Hepatocyte (in vitro differentiated cells): ENCODE data around the gene ZBTB16. TPM values are rescaled to one million over a fixed set of nuclear protein-coding genes. Genes with fewer than 3 reads are reported as not detected.

Source experiments
- DNase-seq: peaks from one replicate; pipeline ENCODE4 v3.0.0-alpha.2; 2016; ENCODE audit warnings: low spot score
- H2AFZ ChIP-seq: fragments of 200-600 bp; sonication (generic); 2 replicates; pipeline ENCODE4 v1.6.0; 2016; ENCODE audit warnings: antibody characterized with exemption, mild to moderate bottlenecking
- H3K27ac ChIP-seq: fragments of 200-600 bp; sonication (generic); 2 replicates; pipeline ENCODE4 v1.5.1; 2016; ENCODE audit warnings: mild to moderate bottlenecking
- H3K27me3 ChIP-seq: fragments of 200-600 bp; sonication (generic); 2 replicates; pipeline ENCODE4 v1.6.1; 2016
- H3K36me3 ChIP-seq: fragments of 200-600 bp; sonication (generic); replicated peaks from 2 replicates; pipeline ENCODE4 v1.5.1; 2016; ENCODE audit warnings: low read depth; ENCODE audit not compliant: insufficient read depth
- H3K4me1 ChIP-seq: fragments of 200-600 bp; sonication (generic); 2 replicates; pipeline ENCODE4 v1.5.1; 2016; ENCODE audit warnings: mild to moderate bottlenecking, moderate library complexity; ENCODE audit not compliant: insufficient read depth
- H3K4me2 ChIP-seq: fragments of 200-600 bp; sonication (generic); 2 replicates; pipeline ENCODE4 v1.6.0; 2016
- H3K4me3 ChIP-seq: fragments of 200-600 bp; sonication (generic); 2 replicates; pipeline ENCODE4 v1.5.1; 2016; ENCODE audit warnings: mild to moderate bottlenecking
- H3K79me2 ChIP-seq: fragments of 200-600 bp; sonication (generic); 2 replicates; pipeline ENCODE4 v1.6.0; 2017; ENCODE audit warnings: mild to moderate bottlenecking
- H3K9me2 ChIP-seq: fragments of 200-600 bp; sonication (generic); replicated peaks from 2 replicates; pipeline ENCODE4 v1.6.0; 2017; ENCODE audit warnings: mild to moderate bottlenecking; ENCODE audit not compliant: insufficient read depth
- H3K9me3 ChIP-seq: fragments of 200-600 bp; sonication (generic); 2 replicates; pipeline ENCODE4 v1.5.1; 2016; ENCODE audit warnings: low read depth, mild to moderate bottlenecking
- H4K20me1 ChIP-seq: fragments of 200-600 bp; sonication (generic); 2 replicates; pipeline ENCODE4 v1.6.0; 2016; ENCODE audit warnings: mild to moderate bottlenecking; ENCODE audit not compliant: insufficient read depth, poor library complexity, severe bottlenecking
- EZH2 ChIP-seq: fragments of 200-600 bp; sonication (generic); IDR thresholded peaks from 2 replicates; pipeline ENCODE4 v1.6.1; 2016; ENCODE audit warnings: antibody characterized with exemption, mild to moderate bottlenecking, borderline replicate concordance
- EZH2phosphoT487 ChIP-seq: fragments of 200-600 bp; sonication (generic); IDR thresholded peaks from one replicate; pipeline ENCODE4 v1.6.1; 2018; ENCODE audit warnings: antibody characterized with exemption, mild to moderate bottlenecking, low read depth, moderate library complexity; ENCODE audit not compliant: unreplicated experiment, severe bottlenecking
- WGBS: methylation state at CpG from one replicate; pipeline ENCODE4 v1.1.6; 2016; ENCODE audit warnings: low lambda C conversion rate; ENCODE audit errors: missing lambda C conversion rate; 5-methylcytosine and 5-hydroxymethylcytosine counted together
- polyA plus RNA-seq: library from polyadenylated mRNA; unstranded; fragments of >200 nt; fragmentation: Nextera tagmentation; extraction: Ambion mirVana; gene quantifications from 2 replicates; pipeline ENCODE4 v1.2.1, GENCODE V29; 2016
- total RNA-seq: library from RNA; depleted of rRNA; stranded (reverse); fragments of >200 nt; gene quantifications from 2 replicates; pipeline ENCODE4 v1.2.3, GENCODE V29; 2014
- TF ChIP-seq, protein P1 (sequence below): fragments of 200-600 bp; sonication (generic); IDR thresholded peaks from 2 replicates; pipeline ENCODE4 v1.5.1; 2016; ENCODE audit warnings: antibody characterized with exemption, mild to moderate bottlenecking; ENCODE audit not compliant: poor library complexity

ZBTB16 gene
- total and polyA plus RNA-seq, 2 experiments from 2014 or later = 30.1 to 52.3 TPM

DNA sequence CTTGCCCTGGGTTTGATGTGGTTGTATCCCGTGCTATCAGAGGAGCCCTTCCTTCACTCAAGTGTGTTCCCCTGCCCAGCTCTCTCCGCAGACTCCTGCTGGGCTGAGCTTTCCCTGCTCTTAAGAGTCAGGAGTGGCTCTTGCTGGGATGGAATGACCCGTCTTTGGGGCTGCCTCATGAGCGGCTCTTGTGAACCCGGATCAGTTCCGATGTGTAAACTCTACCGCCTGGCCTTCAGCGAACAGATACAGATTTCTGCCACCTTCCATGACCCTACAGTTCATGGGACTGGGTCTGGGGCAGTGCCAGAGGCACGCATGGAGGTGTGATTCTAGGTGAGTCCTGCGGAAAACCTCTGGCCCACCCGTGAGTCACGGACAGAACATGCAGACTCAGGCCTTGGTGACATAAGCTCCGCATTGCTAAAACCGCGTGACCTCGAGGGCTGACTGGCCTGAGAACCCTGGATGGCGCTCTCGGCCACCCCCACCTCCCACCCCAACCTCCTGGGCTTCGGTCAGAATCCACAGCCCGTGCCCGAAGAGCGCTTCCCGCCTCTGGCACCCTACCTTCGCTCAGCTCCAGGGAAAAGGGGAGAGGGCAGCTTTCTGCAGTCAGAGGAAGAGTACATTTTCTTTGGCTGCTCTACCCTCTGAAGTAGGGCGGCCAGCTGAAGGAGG, 1.3 kb upstream of the ZBTB16 start:
- Histone ChIP-seq H3K9me2 (no peaks in the 10 kb centered on the region), H3K4me3 (peak overlapping the region; percentile 11), H3K27ac (peak overlapping the region; percentile 62), H3K36me3 (no peaks in the 10 kb centered on the region), H3K79me2 (peaks cover 30% of the 10 kb centered on the region), H3K4me1 (peaks cover 11% of the 10 kb centered on the region), H4K20me1 (peaks cover 8% of the 10 kb centered on the region), H3K4me2 (peak overlapping the region; percentile 87), H2AFZ (peak overlapping the region; percentile 8), H3K9me3 (no peaks in the 10 kb centered on the region), H3K27me3 (peaks cover 28% of the 10 kb centered on the region)
- 39% methylated on average over 23 of the region's 25 CpGs for WGBS
- peak; percentile 45 for TF ChIP-seq EZH2
- TF ChIP-seq, protein P1, sequence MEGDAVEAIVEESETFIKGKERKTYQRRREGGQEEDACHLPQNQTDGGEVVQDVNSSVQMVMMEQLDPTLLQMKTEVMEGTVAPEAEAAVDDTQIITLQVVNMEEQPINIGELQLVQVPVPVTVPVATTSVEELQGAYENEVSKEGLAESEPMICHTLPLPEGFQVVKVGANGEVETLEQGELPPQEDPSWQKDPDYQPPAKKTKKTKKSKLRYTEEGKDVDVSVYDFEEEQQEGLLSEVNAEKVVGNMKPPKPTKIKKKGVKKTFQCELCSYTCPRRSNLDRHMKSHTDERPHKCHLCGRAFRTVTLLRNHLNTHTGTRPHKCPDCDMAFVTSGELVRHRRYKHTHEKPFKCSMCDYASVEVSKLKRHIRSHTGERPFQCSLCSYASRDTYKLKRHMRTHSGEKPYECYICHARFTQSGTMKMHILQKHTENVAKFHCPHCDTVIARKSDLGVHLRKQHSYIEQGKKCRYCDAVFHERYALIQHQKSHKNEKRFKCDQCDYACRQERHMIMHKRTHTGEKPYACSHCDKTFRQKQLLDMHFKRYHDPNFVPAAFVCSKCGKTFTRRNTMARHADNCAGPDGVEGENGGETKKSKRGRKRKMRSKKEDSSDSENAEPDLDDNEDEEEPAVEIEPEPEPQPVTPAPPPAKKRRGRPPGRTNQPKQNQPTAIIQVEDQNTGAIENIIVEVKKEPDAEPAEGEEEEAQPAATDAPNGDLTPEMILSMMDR = no peak
- peak; percentile 76 for DNase-seq

DNA sequence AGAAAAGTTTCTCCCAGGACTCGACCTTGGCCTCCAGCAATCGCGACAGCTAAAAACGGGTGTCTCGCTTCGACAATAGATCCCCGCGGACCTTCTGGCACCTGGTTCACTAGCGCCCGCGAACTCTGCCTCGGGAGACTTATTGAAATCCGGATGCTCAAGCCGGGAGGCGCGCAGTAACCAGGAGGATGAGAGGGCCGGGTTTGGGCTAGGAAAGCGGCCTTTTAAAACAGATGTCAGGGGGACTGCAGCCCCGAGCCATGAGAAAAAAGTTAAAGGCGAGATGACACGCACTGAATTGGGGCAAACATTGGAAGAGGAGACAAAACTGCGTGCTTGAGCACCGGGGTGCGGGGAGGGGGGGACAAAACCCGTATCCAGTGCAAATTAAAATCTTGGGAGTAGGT, 637 bp upstream of the ZBTB16 start:
- peak; percentile 42 for DNase-seq
- H2AFZ ChIP-seq = peak overlapping the region; percentile 39
- H3K79me2 ChIP-seq = peaks cover 37% of the 10 kb centered on the region
- TF ChIP-seq, protein P1 = no peak
- TF ChIP-seq EZH2phosphoT487 = no peak
- no peak for TF ChIP-seq EZH2
- H3K27ac ChIP-seq = peak overlapping the region; percentile 62
- H3K4me2 ChIP-seq = peak overlapping the region; percentile 87
- H3K36me3 ChIP-seq = no peaks in the 10 kb centered on the region
- no peaks in the 10 kb centered on the region for H3K9me2 ChIP-seq
- H3K9me3 ChIP-seq = no peaks in the 10 kb centered on the region
- 5% methylated on average over 22 of the region's 25 CpGs for WGBS
- peak overlapping the region; percentile 11 for H3K4me3 ChIP-seq
- H4K20me1 ChIP-seq = peaks cover 8% of the 10 kb centered on the region
- peaks cover 28% of the 10 kb centered on the region for H3K27me3 ChIP-seq
- H3K4me1 ChIP-seq = peaks cover 13% of the 10 kb centered on the region

DNA sequence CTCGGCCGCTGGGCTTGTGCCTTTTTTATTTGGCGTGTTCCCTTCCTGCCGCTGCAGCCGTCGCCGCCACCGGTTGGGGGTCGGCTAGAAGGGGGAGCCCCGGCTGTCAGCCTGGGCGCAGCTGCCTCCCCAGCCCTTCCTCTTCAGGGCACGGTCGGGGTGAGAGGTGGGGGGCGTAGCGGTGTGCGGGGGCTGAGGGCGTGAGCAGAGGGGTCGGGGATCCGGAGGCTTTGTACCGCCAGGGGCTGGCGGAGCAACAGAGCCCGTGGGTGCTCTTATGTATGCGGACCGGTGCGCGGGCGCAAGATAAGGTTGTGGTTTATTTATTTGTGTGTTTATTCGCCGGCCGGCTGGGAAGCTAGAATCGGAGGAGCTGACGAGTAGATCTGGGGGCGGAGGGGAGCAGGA, 477 bp downstream of the ZBTB16 start:
- peak overlapping the region; percentile 95 for H3K27ac ChIP-seq
- H3K9me2 ChIP-seq = no peaks in the 10 kb centered on the region
- peak overlapping the region; percentile 87 for H3K4me2 ChIP-seq
- peaks cover 18% of the 10 kb centered on the region for H4K20me1 ChIP-seq
- H3K36me3 ChIP-seq = no peaks in the 10 kb centered on the region
- WGBS = 0% methylated on average over 13 of the region's 33 CpGs
- no peaks in the 10 kb centered on the region for H3K9me3 ChIP-seq
- peaks cover 28% of the 10 kb centered on the region for H3K27me3 ChIP-seq
- H2AFZ ChIP-seq = no peak overlapping the region
- TF ChIP-seq, protein P1 = no peak
- peak; percentile 41 for TF ChIP-seq EZH2phosphoT487
- DNase-seq = no peak
- H3K79me2 ChIP-seq = peaks cover 49% of the 10 kb centered on the region
- peak overlapping the region; percentile 99 for H3K4me3 ChIP-seq
- H3K4me1 ChIP-seq = peaks cover 13% of the 10 kb centered on the region
